ENCODE measurements around the gene SLC15A3. TPM values are rescaled to one million over a fixed set of nuclear protein-coding genes. Genes with fewer than 3 reads are reported as not detected.
A peak's percentile ranks its signal among the peaks of the same experiment; 100 is the strongest.

SLC15A3 gene
- total RNA-seq, 1 experiment from 2014 or later, result 10.2 TPM

GRCh38 chr11:60913793-60914632 is 38.0 kb downstream of the SLC15A3 start, which contains the start of gene TMEM109 (continued):
- TF ChIP-seq, protein P1, sequence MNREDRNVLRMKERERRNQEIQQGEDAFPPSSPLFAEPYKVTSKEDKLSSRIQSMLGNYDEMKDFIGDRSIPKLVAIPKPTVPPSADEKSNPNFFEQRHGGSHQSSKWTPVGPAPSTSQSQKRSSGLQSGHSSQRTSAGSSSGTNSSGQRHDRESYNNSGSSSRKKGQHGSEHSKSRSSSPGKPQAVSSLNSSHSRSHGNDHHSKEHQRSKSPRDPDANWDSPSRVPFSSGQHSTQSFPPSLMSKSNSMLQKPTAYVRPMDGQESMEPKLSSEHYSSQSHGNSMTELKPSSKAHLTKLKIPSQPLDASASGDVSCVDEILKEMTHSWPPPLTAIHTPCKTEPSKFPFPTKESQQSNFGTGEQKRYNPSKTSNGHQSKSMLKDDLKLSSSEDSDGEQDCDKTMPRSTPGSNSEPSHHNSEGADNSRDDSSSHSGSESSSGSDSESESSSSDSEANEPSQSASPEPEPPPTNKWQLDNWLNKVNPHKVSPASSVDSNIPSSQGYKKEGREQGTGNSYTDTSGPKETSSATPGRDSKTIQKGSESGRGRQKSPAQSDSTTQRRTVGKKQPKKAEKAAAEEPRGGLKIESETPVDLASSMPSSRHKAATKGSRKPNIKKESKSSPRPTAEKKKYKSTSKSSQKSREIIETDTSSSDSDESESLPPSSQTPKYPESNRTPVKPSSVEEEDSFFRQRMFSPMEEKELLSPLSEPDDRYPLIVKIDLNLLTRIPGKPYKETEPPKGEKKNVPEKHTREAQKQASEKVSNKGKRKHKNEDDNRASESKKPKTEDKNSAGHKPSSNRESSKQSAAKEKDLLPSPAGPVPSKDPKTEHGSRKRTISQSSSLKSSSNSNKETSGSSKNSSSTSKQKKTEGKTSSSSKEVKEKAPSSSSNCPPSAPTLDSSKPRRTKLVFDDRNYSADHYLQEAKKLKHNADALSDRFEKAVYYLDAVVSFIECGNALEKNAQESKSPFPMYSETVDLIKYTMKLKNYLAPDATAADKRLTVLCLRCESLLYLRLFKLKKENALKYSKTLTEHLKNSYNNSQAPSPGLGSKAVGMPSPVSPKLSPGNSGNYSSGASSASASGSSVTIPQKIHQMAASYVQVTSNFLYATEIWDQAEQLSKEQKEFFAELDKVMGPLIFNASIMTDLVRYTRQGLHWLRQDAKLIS (CRISPR knock-in tag; IDR thresholded peaks at IDR 0.05; ENCODE audit: borderline replicate concordance), result no peak
- no peak for TF ChIP-seq ZNF121 (CRISPR knock-in tag; IDR thresholded peaks at IDR 0.05)
- TF ChIP-seq, protein P2, sequence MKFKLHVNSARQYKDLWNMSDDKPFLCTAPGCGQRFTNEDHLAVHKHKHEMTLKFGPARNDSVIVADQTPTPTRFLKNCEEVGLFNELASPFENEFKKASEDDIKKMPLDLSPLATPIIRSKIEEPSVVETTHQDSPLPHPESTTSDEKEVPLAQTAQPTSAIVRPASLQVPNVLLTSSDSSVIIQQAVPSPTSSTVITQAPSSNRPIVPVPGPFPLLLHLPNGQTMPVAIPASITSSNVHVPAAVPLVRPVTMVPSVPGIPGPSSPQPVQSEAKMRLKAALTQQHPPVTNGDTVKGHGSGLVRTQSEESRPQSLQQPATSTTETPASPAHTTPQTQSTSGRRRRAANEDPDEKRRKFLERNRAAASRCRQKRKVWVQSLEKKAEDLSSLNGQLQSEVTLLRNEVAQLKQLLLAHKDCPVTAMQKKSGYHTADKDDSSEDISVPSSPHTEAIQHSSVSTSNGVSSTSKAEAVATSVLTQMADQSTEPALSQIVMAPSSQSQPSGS (CRISPR knock-in tag; IDR thresholded peaks at IDR 0.05; ENCODE audit: borderline replicate concordance, low read depth), result peak; percentile 55; the same call in 1 of the 2 replicates
- no peak for TF ChIP-seq NR1H2 (CRISPR knock-in tag; IDR thresholded peaks at IDR 0.05)
- 0 out of 2 replicates have a peak, but pooled peaks have one; percentile 66 for TF ChIP-seq TCF7 (CRISPR knock-in tag; IDR thresholded peaks at IDR 0.05; ENCODE audit: low read depth)
- TF ChIP-seq, protein P3, sequence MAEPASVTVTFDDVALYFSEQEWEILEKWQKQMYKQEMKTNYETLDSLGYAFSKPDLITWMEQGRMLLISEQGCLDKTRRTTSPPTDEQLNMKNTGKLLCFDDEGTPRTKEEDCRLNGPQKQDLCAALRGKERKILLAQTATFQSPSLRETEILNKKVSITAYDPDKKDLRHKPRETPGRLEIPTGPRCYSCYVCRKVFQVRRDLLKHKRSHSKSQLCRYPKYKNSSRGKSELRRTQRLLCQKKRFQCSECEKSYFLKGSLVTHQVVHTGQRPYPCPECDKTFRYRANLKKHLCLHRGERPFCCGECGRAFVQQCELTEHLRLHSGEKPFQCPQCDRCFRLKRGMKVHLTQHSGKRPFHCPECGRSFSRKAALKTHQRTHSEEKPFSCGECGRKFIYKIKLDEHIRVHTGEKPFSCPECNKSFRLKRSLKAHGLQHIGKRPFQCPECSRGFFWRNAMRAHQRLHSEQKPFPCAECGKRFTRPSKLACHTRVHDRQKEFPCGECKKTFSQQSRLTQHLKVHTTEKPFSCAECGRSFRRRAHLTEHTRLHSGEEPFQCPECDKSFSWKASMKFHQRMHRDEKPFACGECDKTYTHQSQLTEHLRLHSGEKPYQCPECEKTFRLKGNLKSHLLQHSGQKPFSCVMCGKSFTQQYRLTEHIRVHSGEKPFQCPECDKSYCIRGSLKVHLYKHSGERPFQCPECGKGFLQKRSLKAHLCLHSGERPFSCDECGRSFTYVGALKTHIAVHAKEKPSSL (CRISPR knock-in tag; conservative IDR thresholded peaks at IDR 0.05), result no peak
- no peak for TF ChIP-seq IRF2 (CRISPR knock-in tag; IDR thresholded peaks at IDR 0.05; ENCODE audit: borderline replicate concordance, low read depth)
- TF ChIP-seq, protein P4, sequence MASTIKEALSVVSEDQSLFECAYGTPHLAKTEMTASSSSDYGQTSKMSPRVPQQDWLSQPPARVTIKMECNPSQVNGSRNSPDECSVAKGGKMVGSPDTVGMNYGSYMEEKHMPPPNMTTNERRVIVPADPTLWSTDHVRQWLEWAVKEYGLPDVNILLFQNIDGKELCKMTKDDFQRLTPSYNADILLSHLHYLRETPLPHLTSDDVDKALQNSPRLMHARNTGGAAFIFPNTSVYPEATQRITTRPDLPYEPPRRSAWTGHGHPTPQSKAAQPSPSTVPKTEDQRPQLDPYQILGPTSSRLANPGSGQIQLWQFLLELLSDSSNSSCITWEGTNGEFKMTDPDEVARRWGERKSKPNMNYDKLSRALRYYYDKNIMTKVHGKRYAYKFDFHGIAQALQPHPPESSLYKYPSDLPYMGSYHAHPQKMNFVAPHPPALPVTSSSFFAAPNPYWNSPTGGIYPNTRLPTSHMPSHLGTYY (CRISPR knock-in tag; IDR thresholded peaks at IDR 0.05), result no peak
- TF ChIP-seq ZNF263 (CRISPR knock-in tag; IDR thresholded peaks at IDR 0.05; ENCODE audit: low read depth), result 0 out of 2 replicates have a peak, but pooled peaks have one; percentile 15
- no peak for TF ChIP-seq ATF3 (CRISPR knock-in tag; conservative IDR thresholded peaks at IDR 0.05)
- TF ChIP-seq FOXJ3 (CRISPR knock-in tag; IDR thresholded peaks at IDR 0.05; ENCODE audit: borderline replicate concordance), result no peak
- TF ChIP-seq STAT6 (CRISPR knock-in tag; conservative IDR thresholded peaks at IDR 0.05; ENCODE audit: low read depth), result no peak
- TF ChIP-seq PRRX2 (CRISPR knock-in tag; IDR thresholded peaks at IDR 0.05), result no peak
- TF ChIP-seq ZNF219 (CRISPR knock-in tag; IDR thresholded peaks at IDR 0.05; ENCODE audit: borderline replicate concordance), result no peak
- no peak for TF ChIP-seq KAT7 (CRISPR knock-in tag; IDR thresholded peaks at IDR 0.05; ENCODE audit: borderline replicate concordance)
- peak; percentile 95 for TF ChIP-seq FOXP1 (CRISPR knock-in tag; IDR thresholded peaks at IDR 0.05; ENCODE audit: borderline replicate concordance)
- TF ChIP-seq ZNF532 (CRISPR knock-in tag; IDR thresholded peaks at IDR 0.05; ENCODE audit: borderline replicate concordance), result no peak
- no peak for TF ChIP-seq GTF2I (CRISPR knock-in tag; conservative IDR thresholded peaks at IDR 0.05)
- no peak for TF ChIP-seq GRHL2 (CRISPR knock-in tag; IDR thresholded peaks at IDR 0.05; ENCODE audit: insufficient replicate concordance, severe bottlenecking)
- TF ChIP-seq, protein P5, sequence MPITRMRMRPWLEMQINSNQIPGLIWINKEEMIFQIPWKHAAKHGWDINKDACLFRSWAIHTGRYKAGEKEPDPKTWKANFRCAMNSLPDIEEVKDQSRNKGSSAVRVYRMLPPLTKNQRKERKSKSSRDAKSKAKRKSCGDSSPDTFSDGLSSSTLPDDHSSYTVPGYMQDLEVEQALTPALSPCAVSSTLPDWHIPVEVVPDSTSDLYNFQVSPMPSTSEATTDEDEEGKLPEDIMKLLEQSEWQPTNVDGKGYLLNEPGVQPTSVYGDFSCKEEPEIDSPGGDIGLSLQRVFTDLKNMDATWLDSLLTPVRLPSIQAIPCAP (CRISPR knock-in tag; IDR thresholded peaks at IDR 0.05), result no peak; the same call in 1 of the 2 replicates
